ENCODE data around the gene IL17RD. TPM values are rescaled to one million over a fixed set of nuclear protein-coding genes. Genes with fewer than 3 reads are reported as not detected.

The IL17RD gene
- total and polyA plus RNA-seq, 9 of the 15 experiments (the other 6 are each of a cell fraction or from before 2014, with no cell fraction given) = under 0.01 to 0.09 (median 0.04) TPM; not detected in 4

- no peak overlapping the region for H3K4me3 ChIP-seq
- FAIRE-seq (no peak), DNase-seq (ENCODE audit: extremely low read depth in 1 of 4, low spot score in 3 of 4) (no peak), ATAC-seq (no peak)
- no peaks in the 10 kb centered on the region for H3K9me3 ChIP-seq (replicated peaks; ENCODE audit: control insufficient read depth, insufficient read depth, low read depth, low read length)
- intact Hi-C loops (cut with micrococcal nuclease) = loop anchor here (5.0 kb wide), 1 partner anchor 87 kb away; no protein-coding TSS in a partner anchor
- no peak overlapping the region for H2AFZ ChIP-seq (ENCODE audit: low read depth, low read length)
- in situ Hi-C loops (cut with MboI) = no loop called here
- no peaks in the 10 kb centered on the region for H4K20me1 ChIP-seq (replicated peaks; ENCODE audit: control insufficient read depth, insufficient read depth, low read length)
- no peaks in the 10 kb centered on the region for H3K36me3 ChIP-seq (ENCODE audit: control insufficient read depth, insufficient read depth, low read length)
- no peak overlapping the region for H3K27ac ChIP-seq (ENCODE audit: extremely low read depth, low read depth, low read length)
- no TSS peak for BruUV-seq (replicated peaks)
- H3K79me2 ChIP-seq (ENCODE audit: control insufficient read depth, insufficient read depth, low read length) = no peaks in the 10 kb centered on the region
- H3K9ac ChIP-seq (ENCODE audit: insufficient read depth in 1 of 2, low read depth in 2 of 2, low read length in 2 of 2) = no peak overlapping the region
- WGBS (ENCODE audit: insufficient coverage, low coverage, missing lambda C conversion rate) = 8% methylated on average over 4 of the region's 4 CpGs
- CTCF ChIA-PET (ENCODE audit: low intra/inter-chr PET ratio) = no interaction called here
- no peak overlapping the region for H3K4me2 ChIP-seq (ENCODE audit: insufficient read depth, low read length)
- H3K9me1 ChIP-seq (ENCODE audit: control insufficient read depth, insufficient read depth, low read length) = no peaks in the 10 kb centered on the region
- peaks cover 0 to 22% of the 10 kb centered on the region in 2 experiments; a peak in 2 of 5 replicates for H3K27me3 ChIP-seq (ENCODE audit: control insufficient read depth in 2 of 2, insufficient read depth in 2 of 2, low read length in 2 of 2)
- POLR2A ChIA-PET = interaction anchor here (1.1 kb wide), 1 partner anchor 14 kb away, joined by 4 read pairs; no protein-coding TSS in a partner anchor
- H3K4me1 ChIP-seq (replicated peaks in 1 of 2; ENCODE audit: control insufficient read depth in 2 of 2, insufficient read depth in 2 of 2, low read length in 2 of 2) = no peaks in the 10 kb centered on the region; a peak in 1 of 5 replicates
- TF ChIP-seq RNF219 (CRISPR knock-in tag; IDR thresholded peaks at IDR 0.05) (no peak), SIX5 (IDR thresholded peaks at IDR 0.05; ENCODE audit: borderline replicate concordance in 1 of 2, insufficient read depth in 1 of 2, low read depth in 1 of 2, low read length in 2 of 2) (no peak), THRAP3 (IDR thresholded peaks at IDR 0.05; ENCODE audit: borderline replicate concordance) (no peak), MAX (CRISPR knock-in tag; IDR thresholded peaks at IDR 0.05) (no peak), ZNF143 (CRISPR knock-in tag; IDR thresholded peaks at IDR 0.05) (no peak), NEUROD1 (IDR thresholded peaks at IDR 0.05; ENCODE audit: borderline replicate concordance, low read depth, low read length, partially characterized antibody) (no peak), THRA (IDR thresholded peaks at IDR 0.05) (no peak), MAFK (IDR thresholded peaks at IDR 0.05; ENCODE audit: low read length) (no peak), ZNF277 (CRISPR knock-in tag; IDR thresholded peaks at IDR 0.05; ENCODE audit: borderline replicate concordance) (no peak), ZBTB9 (CRISPR knock-in tag; IDR thresholded peaks at IDR 0.05) (no peak), ELF4 (CRISPR knock-in tag; IDR thresholded peaks at IDR 0.05) (no peak), SMARCE1 (IDR thresholded peaks at IDR 0.05) (no peak), FOXA3 (CRISPR knock-in tag; conservative IDR thresholded peaks at IDR 0.05 in 1 of 2, IDR thresholded peaks at IDR 0.05 in 1 of 2) (no peak), MLX (CRISPR knock-in tag; conservative IDR thresholded peaks at IDR 0.05) (no peak), KDM4B (IDR thresholded peaks at IDR 0.05; ENCODE audit: borderline replicate concordance in 2 of 2, low read depth in 1 of 2) (no peak)
These were observed 70.6 kb downstream of the IL17RD start for GRCh38 chr3:57094575-57094974.

All from K562 (cell line).